Muscle of leg (tissue), 11 donors: Measurements from ENCODE around the gene DERA. TPM values are rescaled to one million over a fixed set of nuclear protein-coding genes. Genes with fewer than 3 reads are reported as not detected.

ENCODE experiments used
- DNase-seq: peaks from one replicate; pipeline ENCODE4 v3.0.0; 2013
- H3K27ac ChIP-seq: one replicate; pipeline ENCODE4 v1.5.1; 2013; ENCODE audit warnings: mild to moderate bottlenecking, low read length, control low read depth
- H3K27me3 ChIP-seq: one replicate; pipeline ENCODE4 v1.6.1; 2013; ENCODE audit warnings: low read length; ENCODE audit not compliant: control insufficient read depth, insufficient read depth
- H3K36me3 ChIP-seq: one replicate; pipeline ENCODE4 v1.6.1; 2013; ENCODE audit warnings: low read length; ENCODE audit not compliant: control insufficient read depth, insufficient read depth
- H3K4me1 ChIP-seq: one replicate; pipeline ENCODE4 v1.6.1; 2013; ENCODE audit warnings: low read length; ENCODE audit not compliant: control insufficient read depth, insufficient read depth
- H3K4me3 ChIP-seq: one replicate; pipeline ENCODE4 v1.5.1; 2013; ENCODE audit warnings: low read length, control low read depth
- H3K9me3 ChIP-seq: replicated peaks from 2 replicates; pipeline ENCODE4 v1.6.1; 2013; ENCODE audit warnings: low read depth, low read length; ENCODE audit not compliant: control insufficient read depth
- WGBS: methylation state at CpG from one replicate; pipeline ENCODE4 v1.1.5; 2013; ENCODE audit warnings: missing lambda C conversion rate; ENCODE audit not compliant: insufficient coverage; 5-methylcytosine and 5-hydroxymethylcytosine counted together
- polyA plus RNA-seq, 8 donors: library from polyadenylated mRNA; unstranded; fragments of 120-200 nt; gene quantifications; one replicate each; pipeline versions ENCODE4 v1.2.1 to v1.2.3, GENCODE V29; 2013; ENCODE audit warnings: inconsistent platforms in 1 of 8, low replicate concordance in 1 of 8; ENCODE audit not compliant: insufficient read length in 8 of 8, insufficient read depth in 1 of 8
- total RNA-seq: library from RNA; stranded (reverse); fragments of 120-200 nt; gene quantifications from one replicate; pipeline ENCODE4 v1.2.4, GENCODE V29; 2013

Gene DERA
- total and polyA plus RNA-seq, 9 donors: 25.6 to 35.0 (median 30.4) TPM

GRCh38 chr12:15979096-15980092 lies 68.3 kb downstream of the DERA start:
- Histone ChIP-seq H3K9me3 (no peaks in the 10 kb centered on the region), H3K4me3 (no peak overlapping the region), H3K27ac (peak overlapping the region; percentile 44), H3K36me3 (peaks cover 5% of the 10 kb centered on the region), H3K4me1 (peaks cover 6% of the 10 kb centered on the region), H3K27me3 (no peaks in the 10 kb centered on the region)
- peak; percentile 31 for DNase-seq
- WGBS: no CpG with 5 or more reads among the region's 2 CpGs

GRCh38 chr12:15982071-15982470 lies 70.9 kb downstream of the DERA start:
- peaks cover 3% of the 10 kb centered on the region for H3K36me3 ChIP-seq
- H3K27ac ChIP-seq: no peak overlapping the region
- WGBS: 90% methylated on average over 2 of the region's 5 CpGs
- peaks cover 6% of the 10 kb centered on the region for H3K4me1 ChIP-seq
- DNase-seq: no peak
- no peaks in the 10 kb centered on the region for H3K9me3 ChIP-seq
- H3K4me3 ChIP-seq: no peak overlapping the region
- H3K27me3 ChIP-seq: no peaks in the 10 kb centered on the region

GRCh38 chr12:15982471-15982870 lies 71.3 kb downstream of the DERA start:
- H3K36me3 ChIP-seq: peaks cover 2% of the 10 kb centered on the region
- DNase-seq: peak; percentile 50
- H3K27ac ChIP-seq: no peak overlapping the region
- no peaks in the 10 kb centered on the region for H3K27me3 ChIP-seq
- 40% methylated on average over 2 of the region's 3 CpGs for WGBS
- H3K4me1 ChIP-seq: peaks cover 6% of the 10 kb centered on the region
- H3K9me3 ChIP-seq: no peaks in the 10 kb centered on the region
- H3K4me3 ChIP-seq: no peak overlapping the region

DNA sequence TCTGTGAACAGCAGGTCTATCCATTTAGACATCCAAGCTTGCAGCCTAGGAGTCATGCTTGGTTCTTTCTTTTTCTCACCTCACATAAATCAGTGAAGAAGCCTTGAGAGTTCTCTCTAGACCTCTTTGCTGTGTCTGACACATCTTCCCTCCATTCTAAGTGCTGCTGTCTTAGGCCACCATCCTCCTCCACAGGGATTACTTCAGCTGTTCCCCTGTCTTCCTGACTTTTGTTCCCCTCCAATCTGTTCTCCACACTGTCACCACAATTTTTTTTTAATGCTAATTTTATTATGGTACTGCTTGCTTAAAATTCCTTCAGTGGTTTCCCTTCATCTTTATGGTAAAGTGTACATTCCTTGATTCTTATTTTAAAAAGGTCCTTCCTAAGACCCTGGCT lies 71.8 kb downstream of the DERA start:
- no peak overlapping the region for H3K4me3 ChIP-seq
- no peaks in the 10 kb centered on the region for H3K9me3 ChIP-seq

GRCh38 chr12:15984097-15984800 lies 73.1 kb downstream of the DERA start:
- Histone ChIP-seq H3K4me1 (peaks cover 4% of the 10 kb centered on the region), H3K27me3 (no peaks in the 10 kb centered on the region), H3K4me3 (no peak overlapping the region), H3K36me3 (peaks cover 5% of the 10 kb centered on the region), H3K27ac (no peak overlapping the region), H3K9me3 (no peaks in the 10 kb centered on the region)
- 85% methylated on average over 2 of the region's 6 CpGs for WGBS
- no peak for DNase-seq

More for the DNA sequence above, 71.8 kb downstream of the DERA start:
- Histone ChIP-seq H3K36me3 (peaks cover 2% of the 10 kb centered on the region), H3K27me3 (no peaks in the 10 kb centered on the region), H3K27ac (no peak overlapping the region), H3K4me1 (peaks cover 6% of the 10 kb centered on the region)
- no peak for DNase-seq

- peaks cover 4% of the 10 kb centered on the region for H3K4me1 ChIP-seq
- H3K36me3 ChIP-seq: peaks cover 5% of the 10 kb centered on the region
- H3K9me3 ChIP-seq: no peaks in the 10 kb centered on the region
- no peak overlapping the region for H3K27ac ChIP-seq
- no peaks in the 10 kb centered on the region for H3K27me3 ChIP-seq
- no peak overlapping the region for H3K4me3 ChIP-seq
- DNase-seq: no peak
- WGBS: no CpG with 5 or more reads among the region's 2 CpGs
Measured at GRCh38 chr12:15984963-15985362, 73.8 kb downstream of the DERA start.

GRCh38 chr12:15987696-15988095 lies 76.6 kb downstream of the DERA start:
- peaks cover 7% of the 10 kb centered on the region for H3K36me3 ChIP-seq
- H3K4me1 ChIP-seq: peaks cover 4% of the 10 kb centered on the region
- DNase-seq: no peak
- no peak overlapping the region for H3K27ac ChIP-seq
- WGBS: 91% methylated on average over 8 of the region's 11 CpGs
- no peaks in the 10 kb centered on the region for H3K27me3 ChIP-seq
- H3K4me3 ChIP-seq: no peak overlapping the region
- H3K9me3 ChIP-seq: no peaks in the 10 kb centered on the region

- no peak for DNase-seq
Measured at GRCh38 chr12:15988983-15989755, 78.0 kb downstream of the DERA start.

GRCh38 chr12:15995801-15996200 lies 84.7 kb downstream of the DERA start:
- DNase-seq: no peak
- Histone ChIP-seq H3K36me3 (no peaks in the 10 kb centered on the region), H3K9me3 (no peaks in the 10 kb centered on the region)

More at GRCh38 chr12:15988983-15989755, 78.0 kb downstream of the DERA start:
- H3K4me1 ChIP-seq: no peaks in the 10 kb centered on the region
- H3K27ac ChIP-seq: no peak overlapping the region
- H3K27me3 ChIP-seq: no peaks in the 10 kb centered on the region
- peaks cover 4% of the 10 kb centered on the region for H3K36me3 ChIP-seq
- no peak overlapping the region for H3K4me3 ChIP-seq
- 100% methylated on average over 1 of the region's 6 CpGs for WGBS
- H3K9me3 ChIP-seq: no peaks in the 10 kb centered on the region

More at GRCh38 chr12:15995801-15996200, 84.7 kb downstream of the DERA start:
- Histone ChIP-seq H3K4me1 (peaks cover 3% of the 10 kb centered on the region), H3K27ac (no peak overlapping the region), H3K4me3 (no peak overlapping the region), H3K27me3 (no peaks in the 10 kb centered on the region)
- WGBS: 100% methylated on average over 1 of the region's 4 CpGs
